Measurements from ENCODE around the gene IPO9. TPM values are rescaled to one million over a fixed set of nuclear protein-coding genes. Genes with fewer than 3 reads are reported as not detected.

IPO9 gene
- total and polyA plus RNA-seq, 2 experiments from 2014 or later = 47.6 to 87.4 TPM

GRCh38 chr1:201880928-201881571 lies 52.1 kb downstream of the IPO9 start:
- peaks cover 10% of the 10 kb centered on the region for H3K4me1 ChIP-seq (ENCODE audit: insufficient read depth)
- Mint-ChIP-seq H3K36me3 (ENCODE audit: low read depth) (peaks cover 15% of the 10 kb centered on the region), H3K4me3 (no peak overlapping the region), H3K9me3 (no peaks in the 10 kb centered on the region), H3K27ac (no peak overlapping the region), H3K4me1 (peaks cover 38% of the 10 kb centered on the region), H3K27me3 (ENCODE audit: insufficient read depth, low read depth, poor library complexity) (peaks cover 5% of the 10 kb centered on the region)
- no peaks in the 10 kb centered on the region; the same call in 1 of the 2 replicates for H4K20me1 ChIP-seq (replicated peaks; ENCODE audit: insufficient read depth)
- H3K9me2 ChIP-seq (ENCODE audit: insufficient read depth) = no peaks in the 10 kb centered on the region
- TF ChIP-seq NANOG (IDR thresholded peaks at IDR 0.05; ENCODE audit: borderline replicate concordance) (no peak), POLR2AphosphoS5 (IDR thresholded peaks at IDR 0.05; ENCODE audit: low read depth) (peak; percentile 21; the same call in 1 of the 2 replicates), EZH2 (IDR thresholded peaks at IDR 0.05; ENCODE audit: low read depth, unreplicated experiment) (no peak), CREB1 (CRISPR knock-in tag; IDR thresholded peaks at IDR 0.05; ENCODE audit: low read depth) (no peak)
- H3K27ac ChIP-seq (ENCODE audit: low read depth) = no peak overlapping the region
- H3K4me2 ChIP-seq = no peak overlapping the region
- ATAC-seq (no peak), DNase-seq (ENCODE audit: low spot score) (no peak)
- H2AFZ ChIP-seq = no peak overlapping the region
- peaks cover 8% of the 10 kb centered on the region; the same call in 1 of the 2 replicates for H3K36me3 ChIP-seq (ENCODE audit: insufficient read depth)
- no peak overlapping the region for H3K4me3 ChIP-seq
- H3K79me2 ChIP-seq (replicated peaks; ENCODE audit: insufficient read depth) = no peaks in the 10 kb centered on the region
- H3K27me3 ChIP-seq (ENCODE audit: insufficient read depth) = no peaks in the 10 kb centered on the region
- peaks cover 14% of the 10 kb centered on the region; the same call in 1 of the 2 replicates for H3F3A ChIP-seq (replicated peaks; ENCODE audit: low read depth)

- Mint-ChIP-seq H3K27ac (0 out of 2 replicates have a peak overlapping the region, but pooled peaks have one; percentile 10), H3K27me3 (ENCODE audit: insufficient read depth, low read depth, poor library complexity) (peaks cover 5% of the 10 kb centered on the region), H3K36me3 (ENCODE audit: low read depth) (peaks cover 9% of the 10 kb centered on the region; the same call in 2 of the 3 replicates), H3K9me3 (no peaks in the 10 kb centered on the region), H3K4me3 (no peak overlapping the region), H3K4me1 (peaks cover 38% of the 10 kb centered on the region)
- H3K36me3 ChIP-seq (ENCODE audit: insufficient read depth) = peaks cover 3% of the 10 kb centered on the region; the same call in 1 of the 2 replicates
- H3K27me3 ChIP-seq (ENCODE audit: insufficient read depth) = no peaks in the 10 kb centered on the region
- H3K9me2 ChIP-seq (ENCODE audit: insufficient read depth) = no peaks in the 10 kb centered on the region
- H3K4me2 ChIP-seq = no peak overlapping the region
- no peak overlapping the region for H3K27ac ChIP-seq (ENCODE audit: low read depth)
- ATAC-seq = peak; percentile 50
- H3K4me3 ChIP-seq = no peak overlapping the region
- H3K4me1 ChIP-seq (ENCODE audit: insufficient read depth) = peaks cover 10% of the 10 kb centered on the region
- H4K20me1 ChIP-seq (replicated peaks; ENCODE audit: insufficient read depth) = no peaks in the 10 kb centered on the region; the same call in 1 of the 2 replicates
- peak; percentile 61 for DNase-seq (ENCODE audit: low spot score)
- H2AFZ ChIP-seq = no peak overlapping the region
- H3K79me2 ChIP-seq (replicated peaks; ENCODE audit: insufficient read depth) = no peaks in the 10 kb centered on the region
- H3F3A ChIP-seq (replicated peaks; ENCODE audit: low read depth) = peaks cover 9% of the 10 kb centered on the region; the same call in 1 of the 2 replicates
- TF ChIP-seq CTCF (conservative IDR thresholded peaks at IDR 0.05; ENCODE audit: low read depth in 2 of 2) (no peak), CREB1 (CRISPR knock-in tag; IDR thresholded peaks at IDR 0.05; ENCODE audit: low read depth) (no peak), POLR2AphosphoS5 (IDR thresholded peaks at IDR 0.05; ENCODE audit: low read depth) (no peak), JUNB (IDR thresholded peaks at IDR 0.05; ENCODE audit: unreplicated experiment) (no peak), NANOG (IDR thresholded peaks at IDR 0.05; ENCODE audit: borderline replicate concordance) (no peak), ZNF462 (CRISPR knock-in tag; IDR thresholded peaks at IDR 0.05) (no peak), ZNF331 (CRISPR knock-in tag; IDR thresholded peaks at IDR 0.05; ENCODE audit: low read depth) (no peak), REST (IDR thresholded peaks at IDR 0.05; ENCODE audit: unreplicated experiment) (no peak)
These were observed 52.7 kb downstream of the IPO9 start for GRCh38 chr1:201881617-201882016.

Data from GM23338 (cell line).